HepG2 (cell line): ENCODE data around the gene ZBED1. TPM values are rescaled to one million over a fixed set of nuclear protein-coding genes. Genes with fewer than 3 reads are reported as not detected.
A peak's percentile ranks its signal among the peaks of the same experiment; 100 is the strongest.

ENCODE experiments used
- ASH2L ChIP-seq: fragments of 300-600, 200-600 bp; sonication (generic); IDR thresholded peaks from 2 replicates; pipeline ENCODE4 v1.7.0; 2017; ENCODE audit warnings: low read depth, mild to moderate bottlenecking, moderate library complexity, mixed read lengths, low read length; ENCODE audit not compliant: insufficient read length
- ATF1 ChIP-seq: IDR thresholded peaks from 2 replicates; pipeline ENCODE4 v1.6.1; 2016; ENCODE audit warnings: mild to moderate bottlenecking, control low read depth
- HNRNPK ChIP-seq: fragments of 200-400 bp; formaldehyde crosslinking; IDR thresholded peaks from 2 replicates; pipeline ENCODE4 v1.6.1; 2018; ENCODE audit warnings: low read length, low read depth, moderate library complexity, mild to moderate bottlenecking; ENCODE audit not compliant: poor library complexity, severe bottlenecking
- KDM6A ChIP-seq: IDR thresholded peaks from 2 replicates; pipeline ENCODE4 v1.6.1; 2016; ENCODE audit warnings: low read depth
- MTA1 ChIP-seq: sonication (generic); formaldehyde crosslinking; IDR thresholded peaks from 2 replicates; pipeline ENCODE4 v1.4.0; 2020; ENCODE audit warnings: missing genetic modification reagents, mild to moderate bottlenecking, borderline replicate concordance
- PCBP2 ChIP-seq: fragments of 200-400 bp; formaldehyde crosslinking; optimal IDR thresholded peaks from 2 replicates; pipeline ENCODE3; 2018; ENCODE audit warnings: low read length, low read depth; ENCODE audit not compliant: poor library complexity, severe bottlenecking
- PHF21A ChIP-seq: sonication (generic); formaldehyde crosslinking; IDR thresholded peaks from 2 replicates; pipeline ENCODE4 v1.5.0; 2020; ENCODE audit warnings: mild to moderate bottlenecking, missing genetic modification reagents
- RBM22 ChIP-seq: fragments of 200-400 bp; formaldehyde crosslinking; optimal IDR thresholded peaks from 2 replicates; pipeline ENCODE3; 2017; ENCODE audit warnings: mild to moderate bottlenecking, low read length, moderate library complexity
- RORA ChIP-seq: sonication (generic); formaldehyde crosslinking; IDR thresholded peaks from 2 replicates; pipeline ENCODE4 v1.5.0; 2020; ENCODE audit warnings: mild to moderate bottlenecking, missing genetic modification reagents, moderate library complexity
- STAG1 ChIP-seq: sonication (generic); formaldehyde crosslinking; IDR thresholded peaks from 2 replicates; pipeline ENCODE4 v1.4.0; 2020; ENCODE audit warnings: missing genetic modification reagents
- ZNF570 ChIP-seq: sonication (generic); formaldehyde crosslinking; IDR thresholded peaks from 2 replicates; pipeline ENCODE4 v1.4.0; 2020; ENCODE audit warnings: mild to moderate bottlenecking, missing genetic modification reagents, borderline replicate concordance
- ZNF781 ChIP-seq: sonication (generic); formaldehyde crosslinking; IDR thresholded peaks from 2 replicates; pipeline ENCODE4 v1.5.1; 2020; ENCODE audit warnings: borderline replicate concordance, mild to moderate bottlenecking, missing genetic modification reagents; ENCODE audit errors: not compliant biosample characterization
- ZSCAN20 ChIP-seq: sonication (generic); formaldehyde crosslinking; IDR thresholded peaks from 2 replicates; pipeline ENCODE4 v1.4.0; 2020; ENCODE audit warnings: missing genetic modification reagents, mild to moderate bottlenecking, borderline replicate concordance
- polyA plus RNA-seq, 8 experiments: library from polyadenylated mRNA; depleted of rRNA in 3 of 8; stranded (reverse) in 7 of 8; unstranded in 1 of 8; fragments of >200 nt; fragmentation: Illumina TruSeq in 4 of 8; extraction: Trizol in 4 of 8; gene quantifications; 2 replicates each; pipeline versions ENCODE4 v1.2.1 to v1.2.3, GENCODE V29; 2011 to 2016; ENCODE audit warnings: low read depth in 4 of 8, missing spikeins in 1 of 8, mixed read lengths in 1 of 8; ENCODE audit not compliant: insufficient read depth in 1 of 8
- total RNA-seq, 5 experiments: library from RNA; depleted of rRNA; stranded (reverse); fragments of >200 nt; fragmentation: Illumina TruSeq; extraction: Trizol; gene quantifications; 2 replicates each; pipeline ENCODE4 v1.2.3, GENCODE V29; 2016; ENCODE audit warnings: low read depth in 1 of 5
- TF ChIP-seq, protein P1 (sequence below): sonication (generic); formaldehyde crosslinking; IDR thresholded peaks from 2 replicates; pipeline ENCODE4 v1.4.0; 2020; ENCODE audit warnings: missing genetic modification reagents
- TF ChIP-seq, protein P2 (sequence below): sonication (generic); formaldehyde crosslinking; IDR thresholded peaks from 2 replicates; pipeline ENCODE4 v1.4.0; 2020; ENCODE audit warnings: mild to moderate bottlenecking, missing genetic modification reagents
- TF ChIP-seq, protein P3 (sequence below), 2 experiments: sonication (generic) in 1 of 2; formaldehyde crosslinking in 1 of 2; IDR thresholded peaks; 2 replicates each; pipeline versions ENCODE4 v1.4.0 to v1.6.1; 2018 to 2020; ENCODE audit warnings: missing genetic modification reagents in 2 of 2, borderline replicate concordance in 1 of 2, low read depth in 1 of 2, mild to moderate bottlenecking in 1 of 2, missing biosample characterization in 1 of 2
- TF ChIP-seq, protein P4 (sequence below): sonication (generic); formaldehyde crosslinking; IDR thresholded peaks from 2 replicates; pipeline ENCODE4 v1.4.0; 2020; ENCODE audit warnings: missing genetic modification reagents
- TF ChIP-seq, protein P5 (sequence below): sonication (generic); formaldehyde crosslinking; IDR thresholded peaks from 2 replicates; pipeline ENCODE4 v1.8.1; 2023; ENCODE audit warnings: mild to moderate bottlenecking, moderate library complexity, missing genetic modification reagents

Gene ZBED1
- total and polyA plus RNA-seq, 2 of the 13 experiments (the other 11 are each of a cell fraction or from before 2014, with no cell fraction given): 20.0 to 29.8 TPM

DNA sequence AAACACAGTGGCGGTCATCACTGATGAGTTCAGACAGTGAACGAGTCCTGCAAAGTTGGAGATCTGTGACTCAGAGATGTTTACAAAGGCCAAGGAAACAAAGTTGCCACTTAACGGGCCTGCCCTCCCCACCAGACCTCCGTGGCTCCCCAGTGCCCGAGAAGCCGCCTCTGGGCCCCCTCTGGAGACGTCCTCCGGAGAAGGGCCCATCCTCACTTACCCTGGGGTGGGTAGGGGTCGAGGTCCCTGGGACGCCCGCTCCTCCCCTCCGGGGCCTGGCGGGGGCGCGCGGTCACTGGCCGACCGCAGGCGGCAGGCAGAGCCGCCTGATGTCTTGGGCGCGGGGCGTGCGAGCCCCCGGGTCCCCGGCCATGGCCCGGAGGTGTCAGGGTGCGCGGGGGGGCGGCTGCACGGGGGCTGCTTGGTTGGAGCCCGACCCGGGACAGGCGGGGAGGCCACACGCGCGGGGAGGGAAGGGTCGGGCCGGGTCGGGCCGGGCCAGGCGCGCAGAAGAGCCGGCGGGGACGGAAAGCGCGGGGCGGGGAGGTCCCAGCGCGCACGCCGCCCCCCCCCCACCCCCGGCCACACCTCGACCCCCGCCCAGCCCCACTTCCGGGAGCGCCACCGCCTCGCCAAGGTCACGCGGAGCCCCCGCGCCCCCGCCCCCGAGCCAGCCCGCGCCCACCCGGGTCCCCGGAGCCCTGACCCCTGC is 529 bp downstream of the ZBED1 start (continued):
- TF ChIP-seq, protein P1, sequence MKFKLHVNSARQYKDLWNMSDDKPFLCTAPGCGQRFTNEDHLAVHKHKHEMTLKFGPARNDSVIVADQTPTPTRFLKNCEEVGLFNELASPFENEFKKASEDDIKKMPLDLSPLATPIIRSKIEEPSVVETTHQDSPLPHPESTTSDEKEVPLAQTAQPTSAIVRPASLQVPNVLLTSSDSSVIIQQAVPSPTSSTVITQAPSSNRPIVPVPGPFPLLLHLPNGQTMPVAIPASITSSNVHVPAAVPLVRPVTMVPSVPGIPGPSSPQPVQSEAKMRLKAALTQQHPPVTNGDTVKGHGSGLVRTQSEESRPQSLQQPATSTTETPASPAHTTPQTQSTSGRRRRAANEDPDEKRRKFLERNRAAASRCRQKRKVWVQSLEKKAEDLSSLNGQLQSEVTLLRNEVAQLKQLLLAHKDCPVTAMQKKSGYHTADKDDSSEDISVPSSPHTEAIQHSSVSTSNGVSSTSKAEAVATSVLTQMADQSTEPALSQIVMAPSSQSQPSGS (CRISPR knock-in tag): no peak
- no peak for TF ChIP-seq RORA
- peak; percentile 73 for TF ChIP-seq HNRNPK
- no peak for TF ChIP-seq RBM22
- peak; percentile 24 for TF ChIP-seq ASH2L
- 0 out of 2 replicates have a peak, but pooled peaks have one; percentile 67 for TF ChIP-seq ZSCAN20 (CRISPR knock-in tag)
- peak; percentile 65; the same call in 1 of the 2 replicates for TF ChIP-seq MTA1 (CRISPR knock-in tag)
- TF ChIP-seq, protein P2, sequence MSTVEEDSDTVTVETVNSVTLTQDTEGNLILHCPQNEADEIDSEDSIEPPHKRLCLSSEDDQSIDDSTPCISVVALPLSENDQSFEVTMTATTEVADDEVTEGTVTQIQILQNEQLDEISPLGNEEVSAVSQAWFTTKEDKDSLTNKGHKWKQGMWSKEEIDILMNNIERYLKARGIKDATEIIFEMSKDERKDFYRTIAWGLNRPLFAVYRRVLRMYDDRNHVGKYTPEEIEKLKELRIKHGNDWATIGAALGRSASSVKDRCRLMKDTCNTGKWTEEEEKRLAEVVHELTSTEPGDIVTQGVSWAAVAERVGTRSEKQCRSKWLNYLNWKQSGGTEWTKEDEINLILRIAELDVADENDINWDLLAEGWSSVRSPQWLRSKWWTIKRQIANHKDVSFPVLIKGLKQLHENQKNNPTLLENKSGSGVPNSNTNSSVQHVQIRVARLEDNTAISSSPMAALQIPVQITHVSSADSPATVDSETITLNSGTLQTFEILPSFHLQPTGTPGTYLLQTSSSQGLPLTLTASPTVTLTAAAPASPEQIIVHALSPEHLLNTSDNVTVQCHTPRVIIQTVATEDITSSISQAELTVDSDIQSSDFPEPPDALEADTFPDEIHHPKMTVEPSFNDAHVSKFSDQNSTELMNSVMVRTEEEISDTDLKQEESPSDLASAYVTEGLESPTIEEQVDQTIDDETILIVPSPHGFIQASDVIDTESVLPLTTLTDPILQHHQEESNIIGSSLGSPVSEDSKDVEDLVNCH (CRISPR knock-in tag): no peak
- no peak for TF ChIP-seq ZNF570
- no peak for TF ChIP-seq KDM6A (CRISPR knock-in tag)
- TF ChIP-seq STAG1 (CRISPR knock-in tag): 0 out of 2 replicates have a peak, but pooled peaks have one; percentile 19
- no peak for TF ChIP-seq PCBP2
- TF ChIP-seq, protein P3, sequence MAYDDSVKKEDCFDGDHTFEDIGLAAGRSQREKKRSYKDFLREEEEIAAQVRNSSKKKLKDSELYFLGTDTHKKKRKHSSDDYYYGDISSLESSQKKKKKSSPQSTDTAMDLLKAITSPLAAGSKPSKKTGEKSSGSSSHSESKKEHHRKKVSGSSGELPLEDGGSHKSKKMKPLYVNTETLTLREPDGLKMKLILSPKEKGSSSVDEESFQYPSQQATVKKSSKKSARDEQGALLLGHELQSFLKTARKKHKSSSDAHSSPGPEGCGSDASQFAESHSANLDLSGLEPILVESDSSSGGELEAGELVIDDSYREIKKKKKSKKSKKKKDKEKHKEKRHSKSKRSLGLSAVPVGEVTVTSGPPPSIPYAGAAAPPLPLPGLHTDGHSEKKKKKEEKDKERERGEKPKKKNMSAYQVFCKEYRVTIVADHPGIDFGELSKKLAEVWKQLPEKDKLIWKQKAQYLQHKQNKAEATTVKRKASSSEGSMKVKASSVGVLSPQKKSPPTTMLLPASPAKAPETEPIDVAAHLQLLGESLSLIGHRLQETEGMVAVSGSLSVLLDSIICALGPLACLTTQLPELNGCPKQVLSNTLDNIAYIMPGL (CRISPR knock-in tag; IDR thresholded peaks at IDR 0.05; ENCODE audit: borderline replicate concordance in 1 of 2, low read depth in 1 of 2): peak in 1 of 2 experiments; percentile 87; a peak in 2 of 4 replicates
- no peak for TF ChIP-seq PHF21A (CRISPR knock-in tag)
- TF ChIP-seq, protein P4, sequence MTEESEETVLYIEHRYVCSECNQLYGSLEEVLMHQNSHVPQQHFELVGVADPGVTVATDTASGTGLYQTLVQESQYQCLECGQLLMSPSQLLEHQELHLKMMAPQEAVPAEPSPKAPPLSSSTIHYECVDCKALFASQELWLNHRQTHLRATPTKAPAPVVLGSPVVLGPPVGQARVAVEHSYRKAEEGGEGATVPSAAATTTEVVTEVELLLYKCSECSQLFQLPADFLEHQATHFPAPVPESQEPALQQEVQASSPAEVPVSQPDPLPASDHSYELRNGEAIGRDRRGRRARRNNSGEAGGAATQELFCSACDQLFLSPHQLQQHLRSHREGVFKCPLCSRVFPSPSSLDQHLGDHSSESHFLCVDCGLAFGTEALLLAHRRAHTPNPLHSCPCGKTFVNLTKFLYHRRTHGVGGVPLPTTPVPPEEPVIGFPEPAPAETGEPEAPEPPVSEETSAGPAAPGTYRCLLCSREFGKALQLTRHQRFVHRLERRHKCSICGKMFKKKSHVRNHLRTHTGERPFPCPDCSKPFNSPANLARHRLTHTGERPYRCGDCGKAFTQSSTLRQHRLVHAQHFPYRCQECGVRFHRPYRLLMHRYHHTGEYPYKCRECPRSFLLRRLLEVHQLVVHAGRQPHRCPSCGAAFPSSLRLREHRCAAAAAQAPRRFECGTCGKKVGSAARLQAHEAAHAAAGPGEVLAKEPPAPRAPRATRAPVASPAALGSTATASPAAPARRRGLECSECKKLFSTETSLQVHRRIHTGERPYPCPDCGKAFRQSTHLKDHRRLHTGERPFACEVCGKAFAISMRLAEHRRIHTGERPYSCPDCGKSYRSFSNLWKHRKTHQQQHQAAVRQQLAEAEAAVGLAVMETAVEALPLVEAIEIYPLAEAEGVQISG (CRISPR knock-in tag): peak; percentile 10; the same call in 1 of the 2 replicates
- TF ChIP-seq ATF1 (CRISPR knock-in tag): no peak
- no peak for TF ChIP-seq ZNF781 (CRISPR knock-in tag)
- TF ChIP-seq, protein P5, sequence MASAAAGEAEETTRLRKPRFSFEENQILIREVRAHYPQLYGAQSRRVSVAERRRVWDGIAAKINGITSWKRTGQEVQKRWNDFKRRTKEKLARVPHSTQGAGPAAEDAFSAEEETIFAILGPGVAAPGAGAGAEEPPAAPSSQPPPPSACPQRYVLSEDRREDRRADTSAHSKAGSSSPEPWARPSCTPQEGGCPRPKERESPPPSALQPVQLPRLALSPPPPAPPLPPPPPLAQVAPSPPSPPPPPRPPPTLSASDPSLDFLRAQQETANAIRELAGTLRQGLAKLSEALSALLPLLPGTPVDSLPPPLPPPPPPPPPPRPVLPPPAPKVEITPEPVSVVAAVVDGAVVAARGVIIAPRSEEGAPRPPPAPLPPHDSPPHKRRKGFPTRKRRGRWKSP (CRISPR knock-in tag): peak; percentile 48
